Naive B cell (primary cell): ENCODE data around the gene SSNA1. TPM values are rescaled to one million over a fixed set of nuclear protein-coding genes. Genes with fewer than 3 reads are reported as not detected.

Source experiments
- ATAC-seq, 2 donors: fragments of 150-1000 bp; cut with Tn5 transposase; 2 replicates each; pipeline ENCODE4 v1.10.0; 2021; ENCODE audit warnings: low read depth in 2 of 2, mild to moderate bottlenecking in 2 of 2, moderate library complexity in 2 of 2
- DNase-seq: peaks from one replicate; pipeline ENCODE4 v3.0.0; 2022
- H3K27ac Mint-ChIP-seq, 6 donors: one replicate each; pipeline ENCODE4 v1.8.0; 2020 to 2022; ENCODE audit warnings: mild to moderate bottlenecking in 6 of 6, mixed read lengths in 6 of 6, moderate library complexity in 5 of 6, inconsistent platforms in 2 of 6
- H3K27me3 Mint-ChIP-seq, 3 donors: one replicate each; pipeline ENCODE4 v1.8.0; 2021 to 2022; ENCODE audit warnings: mixed read lengths in 3 of 3, mild to moderate bottlenecking in 1 of 3
- H3K36me3 Mint-ChIP-seq, 2 donors: one replicate each; pipeline ENCODE4 v1.8.0; 2020 to 2022; ENCODE audit warnings: mixed read lengths in 2 of 2, inconsistent platforms in 1 of 2, mild to moderate bottlenecking in 1 of 2
- H3K4me1 Mint-ChIP-seq, 3 donors: one replicate each; pipeline ENCODE4 v1.8.0; 2020 to 2022; ENCODE audit warnings: mixed read lengths in 3 of 3, inconsistent platforms in 1 of 3, mild to moderate bottlenecking in 1 of 3, moderate library complexity in 1 of 3
- H3K4me3 Mint-ChIP-seq, 8 donors: one replicate each; pipeline ENCODE4 v1.8.0; 2020 to 2022; ENCODE audit warnings: mild to moderate bottlenecking in 8 of 8, mixed read lengths in 8 of 8, moderate library complexity in 8 of 8, inconsistent platforms in 2 of 8
- H3K9me3 Mint-ChIP-seq, 7 donors: one replicate each; pipeline ENCODE4 v1.8.0; 2020 to 2022; ENCODE audit warnings: mixed read lengths in 7 of 7, mild to moderate bottlenecking in 5 of 7, inconsistent platforms in 2 of 7, moderate library complexity in 1 of 7
- polyA plus RNA-seq, 6 donors: library from polyadenylated mRNA; unstranded; fragments of 300-500 nt; fragmentation: Illumina TruSeq; gene quantifications; one replicate each; pipeline ENCODE4 v1.2.3, GENCODE V29; 2021; ENCODE audit warnings: low read depth in 6 of 6

Gene SSNA1
- polyA plus RNA-seq, 6 donors from 2014 or later: 112 to 145 (median 132) TPM

DNA sequence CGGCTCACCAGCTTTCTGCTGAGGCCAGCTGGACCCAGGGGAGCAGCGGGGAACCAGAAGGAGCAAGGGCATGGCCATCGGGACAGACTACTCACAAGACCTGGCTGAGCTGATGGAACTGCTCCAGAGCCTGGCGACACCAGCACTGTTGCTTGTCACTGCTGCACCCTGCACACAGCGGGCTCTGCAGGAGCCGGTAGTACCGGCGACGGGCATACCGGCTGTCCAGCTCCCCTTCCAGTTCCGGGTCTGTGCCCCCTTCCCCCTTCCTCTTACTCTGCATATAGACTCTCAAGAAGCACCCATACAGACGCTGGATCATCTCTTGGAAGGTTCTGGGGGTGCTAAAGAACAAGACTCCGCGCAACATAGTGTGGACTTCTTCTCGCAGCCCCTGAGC lies 1.1 kb upstream of the SSNA1 start:
- peak overlapping the region; percentile 92 to 96 (median 94) for H3K4me3 Mint-ChIP-seq
- H3K27ac Mint-ChIP-seq: peak overlapping the region; percentile 94 to 99 (median 96)
- peaks cover 0 to 13% of the 10 kb centered on the region in 2 donors for H3K36me3 Mint-ChIP-seq
- H3K4me1 Mint-ChIP-seq: peaks cover 28 to 47% (median 40%) of the 10 kb centered on the region in 3 donors
- H3K27me3 Mint-ChIP-seq: no peaks in the 10 kb centered on the region
- DNase-seq (no peak), ATAC-seq (no peak)
- H3K9me3 Mint-ChIP-seq: no peaks in the 10 kb centered on the region

DNA sequence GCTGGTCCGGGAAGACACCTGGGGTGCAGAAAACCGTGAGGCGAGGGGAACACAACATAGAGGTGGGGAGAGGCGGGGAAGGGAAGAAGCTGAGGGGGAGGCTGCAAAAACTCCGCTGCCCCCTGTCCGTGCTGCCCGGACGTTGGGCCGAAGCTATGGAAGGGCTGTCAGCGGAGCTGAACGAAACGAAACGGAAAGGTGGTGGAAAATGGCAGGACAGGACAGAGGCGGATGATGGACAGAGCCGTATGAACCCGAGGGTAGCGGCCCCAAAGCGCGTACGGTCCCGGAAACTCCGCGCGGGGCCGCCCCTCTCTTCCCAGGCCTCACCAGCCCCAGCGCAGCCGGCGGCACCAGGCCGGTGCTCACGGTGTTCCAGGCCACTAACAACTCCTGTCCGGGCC lies 388 bp upstream of the SSNA1 start:
- Mint-ChIP-seq H3K9me3 (no peaks in the 10 kb centered on the region), H3K36me3 (peaks cover 0 to 13% of the 10 kb centered on the region in 2 donors), H3K27me3 (no peaks in the 10 kb centered on the region), H3K4me1 (peaks cover 28 to 47% (median 40%) of the 10 kb centered on the region in 3 donors), H3K27ac (peak overlapping the region; percentile 94 to 99 (median 96)), H3K4me3 (peak overlapping the region; percentile 92 to 96 (median 94))
- ATAC-seq: peak; percentile 7 to 10
- no peak for DNase-seq

DNA sequence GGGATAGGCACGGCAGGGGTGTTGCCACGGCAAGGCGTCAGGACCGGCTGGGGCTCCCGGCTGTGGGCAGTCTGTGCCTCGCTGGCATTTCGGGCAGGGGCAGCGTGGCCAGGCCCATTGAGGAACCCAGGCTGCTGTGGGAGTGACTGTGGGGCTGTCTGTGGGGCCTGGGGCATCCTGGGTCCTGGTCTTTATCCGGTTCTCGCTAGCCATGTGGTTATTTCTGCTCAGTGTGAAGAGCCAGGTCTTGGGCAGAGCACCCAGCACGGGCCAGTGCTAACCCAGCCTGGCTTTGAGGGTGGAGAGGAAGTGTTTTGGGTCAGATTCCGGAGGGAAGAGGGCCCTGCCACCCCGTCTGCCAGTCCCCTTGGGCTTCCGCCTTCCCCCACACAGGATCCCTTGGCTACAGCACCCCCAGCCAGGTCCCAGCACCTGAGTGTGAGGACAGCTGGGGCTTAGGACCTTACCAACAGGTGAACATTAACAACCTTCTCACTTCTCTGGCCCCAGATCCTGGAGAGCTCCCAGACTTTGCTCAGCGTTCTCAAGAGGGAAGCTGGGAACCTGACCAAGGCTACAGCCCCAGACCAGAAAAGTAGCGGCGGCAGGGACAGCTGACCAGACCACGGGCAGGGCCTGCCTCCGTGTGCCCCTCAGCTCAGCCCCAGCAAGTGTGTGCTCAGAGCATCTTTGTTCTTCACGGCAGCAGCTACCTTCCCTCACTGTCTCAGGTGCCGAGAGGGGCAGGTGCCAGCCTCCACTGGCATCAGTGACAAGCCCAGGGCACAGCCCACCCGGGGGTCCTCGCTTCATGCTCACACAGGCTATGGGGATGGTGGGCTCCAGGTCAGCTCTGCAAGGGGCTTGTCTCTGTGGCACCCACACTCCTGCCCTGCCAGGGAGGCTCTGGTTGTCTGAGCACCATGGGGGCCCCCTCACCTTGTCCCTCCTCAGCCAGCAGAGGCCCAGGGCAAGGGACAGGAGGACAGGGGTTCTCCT lies 1.1 kb downstream of the SSNA1 start:
- Mint-ChIP-seq H3K27ac (peak overlapping the region; percentile 88 to 99 (median 94)), H3K4me1 (peaks cover 23 to 40% (median 39%) of the 10 kb centered on the region in 3 donors), H3K27me3 (no peaks in the 10 kb centered on the region), H3K4me3 (peak overlapping the region; percentile 90 to 96 (median 92)), H3K9me3 (no peaks in the 10 kb centered on the region), H3K36me3 (no peaks in the 10 kb centered on the region)
- DNase-seq (no peak), ATAC-seq (no peak)

DNA sequence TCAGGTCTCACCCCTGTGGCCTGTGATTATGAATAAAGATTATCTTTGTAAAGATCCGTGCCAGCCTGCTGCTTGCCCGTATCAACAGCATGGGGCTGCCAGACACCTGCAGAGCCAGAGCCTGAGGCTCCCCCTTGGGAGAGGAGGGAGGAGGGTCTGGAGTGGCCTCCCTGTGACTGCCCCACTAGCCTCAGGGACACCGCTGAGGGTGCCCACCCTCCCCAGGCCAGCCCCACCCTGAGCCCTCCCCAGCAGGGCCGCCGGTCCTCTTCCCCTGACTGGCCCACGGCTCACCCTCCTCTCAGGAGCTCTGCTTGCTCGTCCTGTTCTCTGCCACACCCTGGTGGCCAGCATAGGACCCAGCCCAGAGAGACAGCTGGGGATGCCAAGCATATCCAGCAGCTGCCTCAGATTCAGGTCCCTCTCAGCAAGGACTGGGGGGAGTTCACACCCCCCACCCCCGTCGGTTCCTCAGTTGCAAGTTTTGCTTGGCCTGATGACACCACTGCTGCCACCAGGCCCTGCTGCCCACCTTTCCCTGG lies 1.9 kb downstream of the SSNA1 start:
- H3K4me1 Mint-ChIP-seq: peaks cover 27 to 42% (median 38%) of the 10 kb centered on the region in 3 donors
- DNase-seq: no peak
- H3K9me3 Mint-ChIP-seq: no peaks in the 10 kb centered on the region
- no peaks in the 10 kb centered on the region for H3K36me3 Mint-ChIP-seq
- H3K4me3 Mint-ChIP-seq: peak overlapping the region; percentile 42 to 92 (median 68)
- peak overlapping the region in 4 of 6 donors; percentile 30 to 94 (median 68) for H3K27ac Mint-ChIP-seq
- no peak for ATAC-seq
- no peaks in the 10 kb centered on the region for H3K27me3 Mint-ChIP-seq

DNA sequence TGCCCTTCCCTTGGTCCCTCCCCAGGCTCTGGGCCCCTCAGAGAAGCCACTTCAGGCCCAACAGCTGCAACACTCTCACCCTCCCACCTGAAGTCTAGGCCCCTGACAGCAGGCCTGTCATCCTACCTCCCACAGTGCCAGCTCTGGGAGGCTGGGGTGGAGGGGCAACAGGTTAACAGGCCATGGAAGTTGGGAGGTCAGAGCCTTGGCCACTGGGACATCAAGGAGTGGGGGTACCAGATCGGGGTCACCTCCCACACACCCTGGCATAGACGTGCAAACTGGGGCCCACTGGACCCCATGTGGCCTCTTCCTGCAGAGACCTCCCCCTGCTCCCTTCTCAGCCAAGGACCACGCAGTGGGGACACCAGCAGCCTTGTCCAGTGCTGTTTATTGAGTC lies 2.8 kb downstream of the SSNA1 start:
- no peaks in the 10 kb centered on the region for H3K9me3 Mint-ChIP-seq
- ATAC-seq: no peak
- no peak for DNase-seq
- H3K27me3 Mint-ChIP-seq: no peaks in the 10 kb centered on the region
- no peaks in the 10 kb centered on the region for H3K36me3 Mint-ChIP-seq
- peak overlapping the region in 4 of 8 donors; percentile 12 to 92 (median 74) for H3K4me3 Mint-ChIP-seq
- peak overlapping the region in 3 of 6 donors; percentile 78 to 94 (median 82) for H3K27ac Mint-ChIP-seq
- H3K4me1 Mint-ChIP-seq: peaks cover 28 to 42% (median 31%) of the 10 kb centered on the region in 3 donors

DNA sequence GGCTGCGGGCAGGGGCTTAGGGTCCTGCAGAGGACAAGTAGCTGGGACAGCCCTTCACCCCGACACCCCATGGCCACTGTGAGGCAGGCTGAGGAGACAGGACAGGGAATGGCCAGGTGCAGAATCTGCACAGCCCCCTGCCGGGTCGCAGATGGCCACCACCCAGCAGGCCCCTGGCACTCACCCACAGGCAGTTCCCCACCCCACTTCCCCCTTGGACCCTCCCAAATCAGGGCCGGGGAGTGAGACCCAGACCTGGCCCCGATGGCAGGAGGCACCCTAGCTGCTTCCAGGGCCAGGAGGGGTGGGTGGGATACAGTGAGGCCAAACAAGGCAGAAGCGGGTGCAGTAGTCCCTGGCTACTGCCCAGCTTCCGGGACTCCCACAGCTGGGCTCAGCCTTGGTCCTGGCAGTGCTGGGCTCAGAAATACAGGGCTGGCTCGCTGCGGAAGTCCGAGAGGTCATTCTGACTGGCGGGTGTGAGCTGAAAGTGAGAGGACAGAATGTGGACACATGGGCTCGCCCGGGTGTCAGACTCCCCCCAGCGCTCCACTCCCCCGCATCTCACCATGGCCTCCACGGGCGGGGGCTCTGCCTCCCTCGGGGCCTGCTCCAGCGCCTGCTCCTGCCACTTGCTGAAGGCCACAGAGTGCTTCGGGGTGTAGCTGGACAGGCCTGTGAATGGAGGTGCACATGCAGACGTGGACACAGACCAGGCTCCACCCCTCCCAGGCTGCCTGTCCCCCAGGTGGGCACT lies 3.4 kb downstream of the SSNA1 start:
- no peak for DNase-seq
- Mint-ChIP-seq H3K27me3 (no peaks in the 10 kb centered on the region), H3K4me1 (peaks cover 25 to 37% (median 26%) of the 10 kb centered on the region in 3 donors), H3K36me3 (no peaks in the 10 kb centered on the region), H3K4me3 (peak overlapping the region in 1 of 8 donors; percentile 41), H3K9me3 (no peaks in the 10 kb centered on the region), H3K27ac (peak overlapping the region in 1 of 6 donors; percentile 94)
- ATAC-seq: no peak

DNA sequence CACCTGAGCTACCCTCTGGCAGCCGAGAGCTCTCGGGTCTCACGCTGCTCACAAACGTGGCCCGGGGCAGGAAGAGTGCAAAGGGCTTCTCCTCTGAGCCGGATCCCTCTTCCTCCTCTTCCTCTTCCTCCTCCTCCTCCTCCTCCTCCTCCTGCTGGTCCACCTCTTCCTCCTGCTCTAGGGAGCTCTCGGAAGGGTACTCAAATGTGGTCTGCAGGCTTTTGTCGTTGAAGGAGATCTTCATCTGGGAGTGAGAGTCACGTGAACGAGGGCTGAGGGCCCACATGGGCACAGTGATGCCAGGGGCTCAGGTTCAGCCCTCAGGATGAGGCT lies 3.9 kb downstream of the SSNA1 start:
- Mint-ChIP-seq H3K36me3 (no peaks in the 10 kb centered on the region), H3K27me3 (no peaks in the 10 kb centered on the region), H3K9me3 (no peaks in the 10 kb centered on the region), H3K4me1 (peaks cover 20 to 35% (median 22%) of the 10 kb centered on the region in 3 donors), H3K27ac (no peak overlapping the region), H3K4me3 (peak overlapping the region in 1 of 8 donors; percentile 41)
- DNase-seq (no peak), ATAC-seq (no peak)

DNA sequence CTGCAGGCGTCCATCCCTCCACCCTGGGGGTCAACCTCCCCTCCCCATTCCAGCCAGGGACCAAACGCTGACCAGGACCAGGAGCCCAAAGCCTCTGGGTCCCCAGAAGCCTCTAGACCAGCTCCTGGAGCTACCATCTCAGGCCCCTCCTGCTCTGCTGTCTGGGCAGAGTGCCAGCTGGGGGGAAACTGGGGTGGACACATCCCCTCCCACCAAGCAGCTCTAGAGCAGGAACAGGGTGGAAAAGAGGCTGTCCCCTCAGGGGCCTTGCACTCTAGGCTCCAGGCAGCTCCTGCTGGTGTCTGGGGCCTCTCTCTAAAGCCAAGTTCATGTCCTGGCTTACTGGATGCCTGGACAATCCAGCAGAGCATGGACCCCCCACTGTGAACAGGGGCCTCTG lies 4.4 kb downstream of the SSNA1 start:
- DNase-seq (no peak), ATAC-seq (no peak)
- H3K4me3 Mint-ChIP-seq: peak overlapping the region in 1 of 8 donors; percentile 41
- no peak overlapping the region for H3K27ac Mint-ChIP-seq
- H3K27me3 Mint-ChIP-seq: no peaks in the 10 kb centered on the region
- H3K36me3 Mint-ChIP-seq: no peaks in the 10 kb centered on the region
- H3K9me3 Mint-ChIP-seq: no peaks in the 10 kb centered on the region
- H3K4me1 Mint-ChIP-seq: peaks cover 15 to 30% (median 19%) of the 10 kb centered on the region in 3 donors

DNA sequence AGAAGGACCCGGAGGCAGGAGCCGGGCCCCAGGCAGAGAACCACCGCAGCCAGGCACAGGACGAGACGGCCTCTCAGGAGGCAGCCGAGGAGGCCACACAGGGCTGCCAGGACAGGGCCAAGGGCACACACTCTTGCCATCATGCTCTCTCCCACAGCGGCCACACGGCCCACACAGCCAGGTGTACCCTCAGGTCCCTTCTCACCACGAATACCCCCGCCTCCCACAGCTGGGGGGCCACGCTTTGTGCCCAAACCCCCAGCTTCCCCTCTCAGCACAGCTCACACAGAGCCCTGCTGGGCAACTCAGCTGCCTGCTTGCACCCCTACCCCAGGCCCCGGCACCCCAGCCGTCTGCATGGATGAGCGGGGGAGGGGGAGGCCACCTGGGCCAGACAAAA lies 5.3 kb downstream of the SSNA1 start:
- Mint-ChIP-seq H3K9me3 (no peaks in the 10 kb centered on the region), H3K36me3 (no peaks in the 10 kb centered on the region), H3K4me3 (peak overlapping the region in 1 of 8 donors; percentile 9), H3K27ac (no peak overlapping the region), H3K27me3 (no peaks in the 10 kb centered on the region), H3K4me1 (peaks cover 14 to 30% (median 16%) of the 10 kb centered on the region in 3 donors)
- ATAC-seq (no peak), DNase-seq (no peak)

DNA sequence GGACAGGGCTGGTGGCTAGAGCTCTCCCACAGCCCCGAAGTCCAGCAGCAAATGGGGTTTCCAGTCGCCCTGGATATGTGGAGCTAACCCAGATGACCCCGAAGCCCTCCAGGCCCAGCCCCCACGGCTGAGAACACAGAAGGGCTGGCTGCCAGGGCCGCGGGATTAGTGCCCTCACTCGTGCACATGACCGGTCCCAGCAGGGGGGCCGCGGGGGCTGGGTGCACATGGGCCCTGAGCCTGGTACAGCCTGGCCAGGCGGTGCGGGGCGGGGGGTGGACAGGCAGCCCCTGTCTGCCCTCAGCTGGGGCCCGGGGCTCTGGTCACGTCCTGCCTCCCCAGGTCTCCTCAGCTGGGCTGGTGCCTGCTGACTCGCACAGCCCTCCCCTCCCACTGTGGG lies 5.9 kb downstream of the SSNA1 start:
- H3K4me1 Mint-ChIP-seq: peaks cover 9 to 24% (median 10%) of the 10 kb centered on the region in 3 donors
- H3K27ac Mint-ChIP-seq: no peak overlapping the region
- ATAC-seq (no peak), DNase-seq (no peak)
- no peaks in the 10 kb centered on the region for H3K36me3 Mint-ChIP-seq
- no peaks in the 10 kb centered on the region for H3K27me3 Mint-ChIP-seq
- no peak overlapping the region for H3K4me3 Mint-ChIP-seq
- no peaks in the 10 kb centered on the region for H3K9me3 Mint-ChIP-seq

DNA sequence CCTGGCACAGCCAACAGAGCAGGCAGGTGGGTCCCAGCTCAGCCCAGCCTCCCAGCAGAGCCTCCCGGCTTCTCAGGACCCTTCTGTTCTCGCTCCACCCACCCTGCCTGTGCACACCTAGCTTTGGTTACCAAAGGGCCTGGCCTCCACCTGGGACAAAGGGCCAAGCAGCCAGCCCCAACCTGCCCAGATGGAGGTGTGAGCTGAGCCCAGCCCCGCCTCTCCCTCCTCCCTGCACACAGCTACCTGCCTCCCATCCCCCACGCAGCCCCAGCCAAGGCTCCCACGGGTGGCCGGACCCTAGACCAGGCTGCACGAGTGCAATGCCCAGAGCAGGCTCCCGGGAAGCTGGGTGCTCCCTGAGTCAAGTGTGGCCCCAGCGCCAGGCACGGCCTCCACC lies 6.4 kb downstream of the SSNA1 start:
- no peak for DNase-seq
- H3K9me3 Mint-ChIP-seq: no peaks in the 10 kb centered on the region
- ATAC-seq: no peak
- no peak overlapping the region for H3K4me3 Mint-ChIP-seq
- no peak overlapping the region for H3K27ac Mint-ChIP-seq
- no peaks in the 10 kb centered on the region for H3K27me3 Mint-ChIP-seq
- peaks cover 5 to 24% (median 11%) of the 10 kb centered on the region in 3 donors for H3K4me1 Mint-ChIP-seq
- no peaks in the 10 kb centered on the region for H3K36me3 Mint-ChIP-seq

DNA sequence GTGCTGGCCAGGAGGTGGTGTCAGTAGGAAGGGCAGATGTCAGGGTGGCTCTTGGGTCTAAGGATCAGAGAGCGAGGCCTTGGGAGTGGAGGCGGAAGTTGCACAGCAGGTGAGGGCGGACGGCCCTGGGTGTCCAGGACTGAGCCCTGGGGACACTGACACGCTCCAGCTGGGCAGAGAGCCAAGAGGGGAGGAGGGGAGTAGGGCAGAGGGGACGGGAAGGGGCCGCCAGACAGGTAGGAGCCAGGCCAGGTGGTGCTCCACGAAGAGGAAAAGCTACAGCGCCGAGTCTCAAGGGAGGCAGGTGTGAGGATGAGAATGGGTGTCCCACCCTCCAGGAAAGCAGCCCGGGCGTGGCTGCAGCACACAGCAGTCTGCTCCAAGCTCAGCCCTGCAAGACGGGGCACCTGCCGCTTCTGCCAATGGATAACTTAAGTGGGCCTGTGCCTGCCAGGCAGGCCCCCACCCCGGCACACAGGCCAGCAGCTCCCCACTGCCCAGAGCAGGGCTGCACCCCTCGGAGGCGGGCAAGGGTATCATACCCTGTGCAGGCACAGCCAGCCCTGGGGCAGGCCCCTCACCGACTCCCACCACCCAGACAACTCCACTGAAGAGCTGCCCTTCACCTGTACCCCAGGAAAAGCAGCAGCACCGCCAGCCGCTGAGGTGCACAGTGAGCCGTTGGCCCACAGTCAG lies 7.2 kb downstream of the SSNA1 start:
- H3K4me3 Mint-ChIP-seq: peak overlapping the region in 1 of 8 donors; percentile 45

More for the DNA sequence above, 7.2 kb downstream of the SSNA1 start:
- H3K36me3 Mint-ChIP-seq: no peaks in the 10 kb centered on the region
- H3K9me3 Mint-ChIP-seq: no peaks in the 10 kb centered on the region
- H3K27ac Mint-ChIP-seq: no peak overlapping the region
- peaks cover 4 to 21% (median 11%) of the 10 kb centered on the region in 3 donors for H3K4me1 Mint-ChIP-seq
- DNase-seq: no peak
- H3K27me3 Mint-ChIP-seq: no peaks in the 10 kb centered on the region
- ATAC-seq: no peak
